HEK293T (cell line): ENCODE results near the gene TXNRD1.

Source experiments
- BHLHE40 ChIP-seq: fragments of 450-650 bp; IDR thresholded peaks from 2 replicates; pipeline ENCODE4 v1.6.1; 2016; ENCODE audit warnings: mild to moderate bottlenecking, moderate library complexity, borderline replicate concordance
- ELF4 ChIP-seq: fragments of 450-650 bp; IDR thresholded peaks from 2 replicates; pipeline ENCODE4 v1.6.1; 2017; ENCODE audit warnings: antibody characterized with exemption
- FOXK2 ChIP-seq: fragments of 450-650 bp; IDR thresholded peaks from 2 replicates; pipeline ENCODE4 v1.6.1; 2016; ENCODE audit warnings: mild to moderate bottlenecking
- FOXM1 ChIP-seq: fragments of 450-650 bp; IDR thresholded peaks from 2 replicates; pipeline ENCODE4 v1.6.1; 2017; ENCODE audit warnings: mild to moderate bottlenecking, borderline replicate concordance
- HDGF ChIP-seq: fragments of 450-650 bp; IDR thresholded peaks from 2 replicates; pipeline ENCODE4 v1.6.1; 2017; ENCODE audit warnings: antibody characterized with exemption, borderline replicate concordance
- SP1 ChIP-seq: fragments of 450-650 bp; IDR thresholded peaks from 2 replicates; pipeline ENCODE4 v1.6.1; 2017
- SUZ12 ChIP-seq: fragments of 450-650 bp; IDR thresholded peaks from 2 replicates; pipeline ENCODE4 v1.6.1; 2016; ENCODE audit warnings: mild to moderate bottlenecking
- TARDBP ChIP-seq: fragments of 450-650 bp; IDR thresholded peaks from 2 replicates; pipeline ENCODE4 v1.6.1; 2016
- TF ChIP-seq, protein P1 (sequence below): fragments of 450-650 bp; IDR thresholded peaks from 2 replicates; pipeline ENCODE4 v1.6.1; 2016

DNA sequence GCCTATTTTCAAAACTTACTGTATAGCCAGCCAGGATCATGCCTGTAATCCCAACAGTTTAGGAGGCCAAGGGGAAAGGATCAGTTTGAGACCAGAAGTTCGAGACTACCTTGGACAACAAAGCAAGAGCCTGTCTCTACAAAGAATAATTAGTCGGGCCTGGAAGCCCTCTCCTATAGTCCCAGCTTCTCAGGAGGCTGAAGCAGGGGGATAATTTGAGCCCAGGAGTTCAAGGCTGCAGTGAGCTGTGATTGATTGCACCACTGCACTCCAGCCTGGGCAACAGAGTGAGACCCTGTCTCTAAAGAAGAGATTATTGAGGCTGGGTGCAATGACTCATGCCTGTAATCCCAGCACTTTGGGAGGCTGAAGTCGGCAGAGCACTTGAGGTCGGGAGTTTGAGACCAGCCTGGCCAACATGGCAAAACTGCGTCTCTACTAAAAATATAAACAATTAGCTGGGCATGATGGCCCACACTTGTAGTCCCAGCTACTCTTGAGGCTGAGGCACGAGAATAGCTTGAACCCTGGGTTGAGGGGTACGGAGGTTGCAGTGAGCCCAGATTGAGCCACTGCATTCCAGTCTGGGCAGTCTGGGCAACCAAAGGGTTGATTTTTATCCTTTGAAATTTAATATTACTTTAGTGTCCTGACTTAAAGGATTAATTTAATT, 102.1 kb downstream of the TXNRD1 start:
- no peak for TF ChIP-seq SUZ12
- no peak for TF ChIP-seq ELF4
- TF ChIP-seq, protein P1, sequence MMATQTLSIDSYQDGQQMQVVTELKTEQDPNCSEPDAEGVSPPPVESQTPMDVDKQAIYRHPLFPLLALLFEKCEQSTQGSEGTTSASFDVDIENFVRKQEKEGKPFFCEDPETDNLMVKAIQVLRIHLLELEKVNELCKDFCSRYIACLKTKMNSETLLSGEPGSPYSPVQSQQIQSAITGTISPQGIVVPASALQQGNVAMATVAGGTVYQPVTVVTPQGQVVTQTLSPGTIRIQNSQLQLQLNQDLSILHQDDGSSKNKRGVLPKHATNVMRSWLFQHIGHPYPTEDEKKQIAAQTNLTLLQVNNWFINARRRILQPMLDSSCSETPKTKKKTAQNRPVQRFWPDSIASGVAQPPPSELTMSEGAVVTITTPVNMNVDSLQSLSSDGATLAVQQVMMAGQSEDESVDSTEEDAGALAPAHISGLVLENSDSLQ, result no peak
- no peak for TF ChIP-seq HDGF
- TF ChIP-seq FOXK2, result no peak
- TF ChIP-seq TARDBP, result no peak
- no peak for TF ChIP-seq BHLHE40
- no peak for TF ChIP-seq FOXM1
- no peak for TF ChIP-seq SP1
